Cardiac fibroblast (primary cell): Measurements from ENCODE around the gene ABI2.

ENCODE experiments used
- DNase-seq, 2 donors: peaks; one replicate each; pipeline versions ENCODE4 v3.0.0 to v3.0.0-alpha.2; 2010; ENCODE audit warnings: low read depth in 2 of 2
- H3K4me3 ChIP-seq, 2 donors: replicated peaks in 1 of 2; 1 replicate in 1 of 2; 2 replicates in 1 of 2; pipeline ENCODE4 v1.5.1; 2011; ENCODE audit warnings: low read depth in 2 of 2, low read length in 2 of 2, mild to moderate bottlenecking in 2 of 2, moderate library complexity in 1 of 2
- TF ChIP-seq, protein P1 (sequence below): IDR thresholded peaks from one replicate; pipeline ENCODE4 v1.5.1; 2011; ENCODE audit warnings: low read depth, mild to moderate bottlenecking, low read length, inconsistent platforms

Gene ABI2

DNA sequence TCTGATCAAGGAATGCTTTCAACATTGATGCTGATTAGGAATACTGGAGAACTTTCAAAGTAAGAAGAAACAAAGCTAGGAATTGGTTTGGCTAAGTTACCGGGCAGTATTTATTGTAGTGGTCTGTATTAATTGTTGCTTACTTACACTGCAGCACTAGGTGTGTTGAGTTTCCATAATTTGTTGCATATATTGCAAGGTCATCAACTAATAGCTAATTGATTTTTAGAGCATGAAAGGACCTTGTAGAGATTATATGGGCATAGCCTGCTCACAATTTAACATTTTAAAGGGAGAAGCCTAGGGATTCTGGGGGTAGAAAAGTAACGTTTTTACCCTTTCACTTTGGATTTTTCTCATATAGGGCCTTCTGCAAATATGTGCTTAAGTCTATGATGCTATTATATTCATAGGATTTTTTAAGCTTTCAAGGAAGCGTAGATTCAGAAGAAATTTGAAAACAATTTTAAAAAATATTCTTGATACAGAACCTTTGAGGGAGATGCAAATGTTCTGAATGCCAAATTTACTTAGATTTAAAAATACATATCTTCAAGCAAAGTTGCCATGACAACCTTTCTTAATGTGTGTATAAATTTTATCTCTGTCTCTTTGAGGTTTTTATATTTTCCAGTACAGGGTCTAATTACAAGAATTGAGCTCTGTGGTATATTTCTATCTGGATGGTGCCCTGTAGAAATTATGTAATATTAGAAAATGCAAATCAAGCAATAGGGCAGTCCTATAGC is 17.3 kb upstream of the ABI2 start:
- H3K4me3 ChIP-seq: no peak overlapping the region
- TF ChIP-seq, protein P1, sequence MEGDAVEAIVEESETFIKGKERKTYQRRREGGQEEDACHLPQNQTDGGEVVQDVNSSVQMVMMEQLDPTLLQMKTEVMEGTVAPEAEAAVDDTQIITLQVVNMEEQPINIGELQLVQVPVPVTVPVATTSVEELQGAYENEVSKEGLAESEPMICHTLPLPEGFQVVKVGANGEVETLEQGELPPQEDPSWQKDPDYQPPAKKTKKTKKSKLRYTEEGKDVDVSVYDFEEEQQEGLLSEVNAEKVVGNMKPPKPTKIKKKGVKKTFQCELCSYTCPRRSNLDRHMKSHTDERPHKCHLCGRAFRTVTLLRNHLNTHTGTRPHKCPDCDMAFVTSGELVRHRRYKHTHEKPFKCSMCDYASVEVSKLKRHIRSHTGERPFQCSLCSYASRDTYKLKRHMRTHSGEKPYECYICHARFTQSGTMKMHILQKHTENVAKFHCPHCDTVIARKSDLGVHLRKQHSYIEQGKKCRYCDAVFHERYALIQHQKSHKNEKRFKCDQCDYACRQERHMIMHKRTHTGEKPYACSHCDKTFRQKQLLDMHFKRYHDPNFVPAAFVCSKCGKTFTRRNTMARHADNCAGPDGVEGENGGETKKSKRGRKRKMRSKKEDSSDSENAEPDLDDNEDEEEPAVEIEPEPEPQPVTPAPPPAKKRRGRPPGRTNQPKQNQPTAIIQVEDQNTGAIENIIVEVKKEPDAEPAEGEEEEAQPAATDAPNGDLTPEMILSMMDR: no peak
- DNase-seq: no peak

DNA sequence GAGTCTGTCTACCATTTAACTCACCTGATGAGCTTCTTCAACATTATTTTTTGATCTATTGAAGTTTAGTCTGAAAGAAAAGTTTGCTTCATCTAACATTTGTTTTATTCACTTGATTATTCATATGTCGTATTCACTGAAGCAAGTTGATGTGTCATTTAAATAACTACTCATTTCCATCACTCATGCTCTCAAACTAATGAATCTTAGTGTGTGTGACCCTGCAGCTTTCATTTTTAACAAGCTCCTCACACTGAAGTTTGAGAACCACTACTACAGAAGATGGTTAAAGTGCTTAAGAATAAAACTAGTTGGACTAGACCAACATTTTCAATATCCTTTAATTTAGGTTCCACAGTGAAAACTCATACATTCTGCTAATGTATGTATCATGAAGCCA is 1.8 kb upstream of the ABI2 start:
- TF ChIP-seq, protein P1: no peak
- H3K4me3 ChIP-seq: no peak overlapping the region
- DNase-seq: no peak

DNA sequence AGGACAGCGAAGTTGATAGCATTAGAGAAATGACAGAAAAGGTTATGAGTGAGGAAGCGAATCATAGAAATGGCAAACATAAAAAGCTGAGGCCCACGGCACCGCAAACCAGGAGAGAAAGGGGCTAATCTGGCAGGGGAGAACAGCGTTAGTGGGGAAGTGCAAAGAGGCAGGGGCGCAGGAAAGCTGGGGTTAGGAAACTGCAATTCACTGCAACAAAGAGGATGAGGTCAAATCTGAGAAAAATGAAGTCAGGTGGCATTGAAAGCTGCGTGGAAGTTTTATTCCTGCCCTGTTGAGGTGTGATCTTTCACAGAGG is 653 bp upstream of the ABI2 start:
- H3K4me3 ChIP-seq: peak overlapping the region; percentile 72 to 91
- TF ChIP-seq, protein P1: no peak
- DNase-seq: peak in 1 of 2 donors; percentile 15

DNA sequence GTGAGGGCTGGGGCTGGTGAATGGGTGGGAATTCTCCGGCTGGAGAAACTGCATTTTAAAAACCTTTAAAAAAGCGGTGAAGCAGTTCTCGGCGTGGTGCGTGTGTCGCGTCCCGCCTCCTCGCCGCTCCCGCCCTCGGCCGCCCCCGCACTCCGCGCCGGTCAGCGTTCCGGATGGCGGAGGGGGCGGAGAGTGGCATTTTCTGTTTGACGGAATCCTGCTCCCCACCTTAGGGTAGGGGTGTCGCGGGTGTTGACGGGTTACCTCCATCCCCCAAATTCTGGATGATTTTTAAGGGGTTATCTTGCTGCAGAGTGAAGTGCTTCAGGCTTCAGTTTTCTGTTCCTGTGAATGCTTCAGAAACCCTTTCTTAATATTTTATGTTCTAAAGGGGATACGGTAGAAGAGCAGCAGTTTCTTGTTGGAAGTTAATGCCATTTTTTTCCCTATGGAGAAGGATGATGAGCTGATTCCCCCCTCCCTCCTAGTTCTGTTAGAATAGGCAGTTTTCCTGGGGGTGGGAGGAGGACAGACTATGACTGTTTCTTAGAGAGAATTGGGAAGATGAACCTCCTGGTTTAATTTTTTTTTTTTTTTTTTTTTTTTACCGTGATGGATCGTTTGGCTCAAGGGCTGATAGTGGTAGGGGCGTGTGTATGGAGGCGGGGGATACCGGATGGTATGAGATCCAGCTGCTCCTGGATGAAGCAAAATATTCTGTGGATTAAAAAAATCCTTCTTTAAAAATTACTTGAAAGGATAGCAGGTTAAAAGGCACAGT is 756 bp downstream of the ABI2 start:
- TF ChIP-seq, protein P1: no peak
- H3K4me3 ChIP-seq: peak overlapping the region; percentile 90 to 91
- DNase-seq: peak; percentile 35 to 43

DNA sequence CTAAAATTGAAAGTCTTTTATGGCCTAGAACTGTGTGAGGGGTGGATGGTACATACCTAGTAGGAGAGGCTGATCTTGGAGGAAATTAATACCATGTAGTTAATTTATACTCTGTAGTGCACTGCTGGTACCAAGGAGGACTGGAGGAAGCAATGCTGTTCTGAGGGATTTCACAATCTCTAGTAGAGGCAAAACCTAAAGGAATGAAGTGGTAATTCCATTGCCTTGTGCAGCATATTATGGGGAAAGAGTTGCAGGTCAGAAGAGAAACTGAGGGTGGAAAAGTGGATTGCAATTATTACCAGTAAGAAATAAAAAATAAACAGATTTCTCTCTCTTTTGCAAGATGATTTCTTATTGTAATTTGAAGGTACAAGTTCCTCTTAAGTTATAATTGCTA is 2.2 kb downstream of the ABI2 start:
- peak; percentile 57 to 65 for DNase-seq
- TF ChIP-seq, protein P1: no peak
- no peak overlapping the region for H3K4me3 ChIP-seq

DNA sequence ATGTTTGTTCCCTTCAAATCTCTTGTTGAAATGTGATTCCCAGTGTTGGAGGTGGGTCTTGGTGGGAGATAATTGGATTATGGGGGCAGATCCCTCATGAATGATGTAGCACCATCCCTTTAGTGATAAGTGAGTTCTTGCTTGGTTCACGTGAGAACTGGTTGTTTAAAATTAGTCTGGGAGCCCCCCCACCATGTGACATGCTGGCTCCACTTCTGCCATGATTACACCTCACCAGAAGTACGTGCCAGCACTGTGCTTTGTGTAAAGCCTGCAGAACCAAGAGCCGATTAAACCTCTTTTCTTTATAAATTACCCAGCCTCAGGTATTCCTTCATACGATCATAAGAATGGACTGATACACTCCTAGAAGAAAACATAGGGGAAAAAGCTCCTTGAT is 10.1 kb downstream of the ABI2 start:
- DNase-seq: no peak
- TF ChIP-seq, protein P1: no peak
- no peak overlapping the region for H3K4me3 ChIP-seq
